Neural progenitor cell (in vitro differentiated cells): ENCODE measurements around the gene USP16.

Source experiments
- CTCF ChIP-seq: fragments of 200-600 bp; sonication (generic); IDR thresholded peaks from 2 replicates; pipeline ENCODE4 v1.5.1; 2017; ENCODE audit warnings: antibody characterized with exemption, mild to moderate bottlenecking
- EZH2 ChIP-seq: fragments of 200-600 bp; sonication (generic); IDR thresholded peaks from 2 replicates; pipeline ENCODE4 v1.6.1; 2017; ENCODE audit warnings: antibody characterized with exemption, mild to moderate bottlenecking, moderate library complexity
- EZH2phosphoT487 ChIP-seq: fragments of 200-600 bp; sonication (generic); IDR thresholded peaks from 2 replicates; pipeline ENCODE4 v1.6.1; 2017; ENCODE audit warnings: antibody characterized with exemption

GRCh38 chr21:28993293-28993629, 31.2 kb upstream of the USP16 start:
- TF ChIP-seq CTCF (no peak), EZH2 (no peak), EZH2phosphoT487 (no peak)
